ENCODE results near the gene SLC38A11.

- TF ChIP-seq CTCF (IDR thresholded peaks at IDR 0.05) (peak in 2 of 3 experiments; percentile 25 to 42), POLR2A (IDR thresholded peaks at IDR 0.05) (no peak), POLR2AphosphoS5 (IDR thresholded peaks at IDR 0.05; ENCODE audit: insufficient read depth in 1 of 2, low read depth in 1 of 2) (peak in 1 of 2 donors; percentile 41)
Measured at GRCh38 chr2:164992818-164993217, 37.5 kb upstream of the SLC38A11 start.

Data from vagina (tissue), 2 donors.